SU-DHL-6 (cell line): ENCODE measurements around the gene GET4.

Source experiments
- H2AFZ ChIP-seq: fragments of 200-600 bp; sonication (generic); 2 replicates; pipeline ENCODE4 v1.6.1; 2014; ENCODE audit warnings: low read depth, mild to moderate bottlenecking, moderate library complexity, mixed read lengths, antibody characterized with exemption, low read length; ENCODE audit not compliant: severe bottlenecking
- H3F3A ChIP-seq: fragments of 200-600 bp; shearing (Covaris generic); 2 replicates; pipeline ENCODE4 v1.6.0; 2016; ENCODE audit warnings: antibody characterized with exemption, mild to moderate bottlenecking; ENCODE audit not compliant: insufficient read depth
- H3K27ac ChIP-seq: fragments of 200-600 bp; sonication (generic); 2 replicates; pipeline ENCODE4 v1.5.1; 2016; ENCODE audit warnings: low read depth, mild to moderate bottlenecking, low read length, moderate library complexity, mixed read lengths
- H3K27me3 ChIP-seq: fragments of 200-600 bp; sonication (generic), shearing (Covaris generic); 2 replicates; pipeline ENCODE4 v1.6.0; 2014; ENCODE audit warnings: mild to moderate bottlenecking, low read length
- H3K36me3 ChIP-seq: fragments of 200-600 bp; sonication (generic); 2 replicates; pipeline ENCODE4 v1.6.1; 2014; ENCODE audit warnings: mild to moderate bottlenecking, low read length, mixed read lengths
- H3K4me2 ChIP-seq: fragments of 300-600, 200-600 bp; shearing (Covaris generic), sonication (generic); 2 replicates; pipeline ENCODE4 v1.6.0; 2014; ENCODE audit warnings: low read length, low read depth, mild to moderate bottlenecking; ENCODE audit not compliant: poor library complexity, severe bottlenecking
- H3K4me3 ChIP-seq: fragments of 200-600 bp; sonication (generic); 2 replicates; pipeline ENCODE4 v1.5.1; 2014; ENCODE audit warnings: antibody characterized with exemption, low read length, mild to moderate bottlenecking, mixed read lengths; ENCODE audit not compliant: insufficient read depth, poor library complexity, severe bottlenecking
- H3K79me2 ChIP-seq: fragments of 200-600 bp; sonication (generic); 2 replicates; pipeline ENCODE4 v1.6.1; 2014; ENCODE audit warnings: mild to moderate bottlenecking, low read length, moderate library complexity; ENCODE audit not compliant: insufficient read depth
- H3K9ac ChIP-seq: fragments of 200-600 bp; sonication (generic); 2 replicates; pipeline ENCODE4 v1.7.0; 2014; ENCODE audit warnings: mild to moderate bottlenecking, low read length
- H3K9me2 ChIP-seq: fragments of 200-600 bp; sonication (generic); replicated peaks from 2 replicates; pipeline ENCODE4 v1.6.1; 2014; ENCODE audit warnings: low read length; ENCODE audit not compliant: insufficient read depth
- H3K9me3 ChIP-seq: fragments of 200-600 bp; sonication (generic); 2 replicates; pipeline ENCODE4 v1.6.1; 2014; ENCODE audit warnings: low read length, mixed read lengths; ENCODE audit not compliant: insufficient read depth
- H4K20me1 ChIP-seq: fragments of 200-600 bp; sonication (generic); 2 replicates; pipeline ENCODE4 v1.6.1; 2014; ENCODE audit warnings: low read depth, mild to moderate bottlenecking, antibody characterized with exemption, low read length, moderate library complexity, mixed read lengths
- CTCF ChIP-seq: fragments of 200-600 bp; sonication (generic); IDR thresholded peaks from one replicate; pipeline ENCODE4 v1.5.1; 2017; ENCODE audit warnings: antibody characterized with exemption, mild to moderate bottlenecking, low read length, moderate library complexity; ENCODE audit not compliant: insufficient read depth, poor library complexity, severe bottlenecking
- EZH2phosphoT487 ChIP-seq: fragments of 200-600 bp; sonication (generic), shearing (Covaris generic); conservative IDR thresholded peaks from 2 replicates; pipeline ENCODE4 v1.6.1; 2018; ENCODE audit warnings: mild to moderate bottlenecking, antibody characterized with exemption, low read length, moderate library complexity, mixed read lengths

GET4 gene

DNA sequence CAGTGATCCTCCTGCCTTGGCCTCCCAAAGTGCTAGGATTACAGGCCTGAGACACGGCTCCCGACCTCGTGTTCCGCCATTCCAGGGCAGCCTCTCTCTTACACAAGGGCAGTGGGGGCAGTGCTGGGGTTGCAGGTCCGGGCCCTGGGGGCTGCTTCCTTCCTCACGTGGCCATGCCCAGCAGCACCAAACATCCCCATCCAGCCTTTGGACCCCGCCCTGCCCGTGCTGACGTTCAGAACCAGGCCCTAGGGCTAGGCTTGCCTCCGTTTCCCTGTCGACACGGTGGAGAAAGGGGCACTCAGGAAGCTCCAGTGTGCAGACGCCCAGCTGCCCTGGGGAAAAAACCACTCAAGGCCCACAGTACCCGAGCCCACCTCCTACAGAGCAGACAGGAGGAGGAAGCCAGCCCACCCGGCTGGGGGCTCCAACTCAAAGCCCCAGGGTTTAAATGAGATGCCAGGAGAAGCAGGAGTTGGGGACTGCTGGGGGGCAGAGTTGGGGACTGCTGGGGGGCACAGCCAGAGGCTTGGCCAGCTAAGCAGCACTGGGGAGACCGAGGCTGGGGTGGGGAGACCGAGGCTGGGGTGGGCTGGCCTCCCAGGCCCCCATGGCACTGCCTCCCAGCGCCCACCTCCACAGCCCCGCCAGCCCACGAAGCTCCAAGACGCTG is 42.2 kb downstream of the GET4 start:
- TF ChIP-seq EZH2phosphoT487 (no peak), CTCF (no peak)
- Histone ChIP-seq H3K9me2 (no peaks in the 10 kb centered on the region), H3K27ac (no peak overlapping the region), H3K36me3 (no peaks in the 10 kb centered on the region), H3K27me3 (no peaks in the 10 kb centered on the region), H3K79me2 (no peaks in the 10 kb centered on the region), H3K9me3 (no peaks in the 10 kb centered on the region), H4K20me1 (no peaks in the 10 kb centered on the region), H3K4me2 (no peak overlapping the region), H3K9ac (no peak overlapping the region), H3K4me3 (no peak overlapping the region), H2AFZ (no peak overlapping the region), H3F3A (no peaks in the 10 kb centered on the region)

DNA sequence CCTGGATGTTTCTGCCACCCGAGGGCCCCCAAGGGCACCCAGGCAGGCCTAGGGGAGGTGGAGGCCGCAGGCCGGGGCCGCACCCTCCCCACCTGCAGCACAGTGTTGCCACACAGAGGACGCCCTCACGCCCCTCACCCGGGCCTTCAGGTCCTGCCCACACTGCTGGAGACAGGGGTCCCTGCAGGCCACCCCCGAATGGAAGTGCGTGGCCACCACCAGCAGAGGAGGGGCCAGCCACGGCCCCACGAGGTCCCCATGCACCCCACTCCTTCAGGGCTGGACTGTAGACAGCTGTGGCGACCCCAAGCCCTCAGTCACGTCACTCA is 42.7 kb downstream of the GET4 start:
- H4K20me1 ChIP-seq: no peaks in the 10 kb centered on the region
- H3F3A ChIP-seq: no peaks in the 10 kb centered on the region
- H2AFZ ChIP-seq: no peak overlapping the region
- no peaks in the 10 kb centered on the region for H3K36me3 ChIP-seq
- no peak overlapping the region for H3K9ac ChIP-seq
- H3K4me2 ChIP-seq: no peak overlapping the region
- no peaks in the 10 kb centered on the region for H3K9me3 ChIP-seq
- no peaks in the 10 kb centered on the region for H3K27me3 ChIP-seq
- H3K27ac ChIP-seq: no peak overlapping the region
- H3K79me2 ChIP-seq: no peaks in the 10 kb centered on the region
- H3K4me3 ChIP-seq: no peak overlapping the region
- TF ChIP-seq EZH2phosphoT487 (no peak), CTCF (no peak)
- H3K9me2 ChIP-seq: no peaks in the 10 kb centered on the region

GRCh38 chr7:919924-920341 is 43.6 kb downstream of the GET4 start:
- TF ChIP-seq EZH2phosphoT487 (no peak), CTCF (no peak)
- Histone ChIP-seq H3K9me3 (no peaks in the 10 kb centered on the region), H3K4me3 (no peak overlapping the region), H2AFZ (no peak overlapping the region), H3K4me2 (no peak overlapping the region), H3F3A (no peaks in the 10 kb centered on the region), H3K79me2 (no peaks in the 10 kb centered on the region), H3K27ac (no peak overlapping the region), H3K27me3 (no peaks in the 10 kb centered on the region), H3K9me2 (no peaks in the 10 kb centered on the region), H3K9ac (no peak overlapping the region), H3K36me3 (no peaks in the 10 kb centered on the region), H4K20me1 (no peaks in the 10 kb centered on the region)
